ENCODE results near the gene FGF1. TPM values are rescaled to one million over a fixed set of nuclear protein-coding genes. Genes with fewer than 3 reads are reported as not detected.
A peak's percentile ranks its signal among the peaks of the same experiment; 100 is the strongest.

The FGF1 gene
- total RNA-seq, 1 donor from 2014 or later = not detected

- Mint-ChIP-seq H3K27me3 (ENCODE audit: insufficient read depth, low read depth) (peaks cover 3% of the 10 kb centered on the region), H3K9me3 (no peaks in the 10 kb centered on the region), H3K27ac (no peak overlapping the region), H3K4me3 (no peak overlapping the region), H3K4me1 (peaks cover 25% of the 10 kb centered on the region), H3K36me3 (no peaks in the 10 kb centered on the region)
- H3F3A ChIP-seq (ENCODE audit: low read depth) = peaks cover 5% of the 10 kb centered on the region
- no peaks in the 10 kb centered on the region for H3K27me3 ChIP-seq
- no peaks in the 10 kb centered on the region for H3K9me3 ChIP-seq (ENCODE audit: low read depth)
- H2AFZ ChIP-seq (replicated peaks) = peak overlapping the region; percentile 60
- H3K4me3 ChIP-seq = no peak overlapping the region
- no peak for TF ChIP-seq EZH2phosphoT487 (IDR thresholded peaks at IDR 0.05)
- TF ChIP-seq EZH2 (IDR thresholded peaks at IDR 0.05) = no peak
- TF ChIP-seq CTCF (IDR thresholded peaks at IDR 0.05) = peak; percentile 56
- H3K27ac ChIP-seq = no peak overlapping the region
- no peaks in the 10 kb centered on the region for H3K79me2 ChIP-seq (ENCODE audit: low read depth)
- H3K9ac ChIP-seq = no peak overlapping the region
- H3K4me1 ChIP-seq = peaks cover 4% of the 10 kb centered on the region
- H3K4me2 ChIP-seq = no peak overlapping the region
- H4K20me1 ChIP-seq (ENCODE audit: low read depth) = no peaks in the 10 kb centered on the region
- peak; percentile 52 for DNase-seq (ENCODE audit: low spot score)
- H3K36me3 ChIP-seq = no peaks in the 10 kb centered on the region
Observed at GRCh38 chr5:142717582-142718215, 31.8 kb upstream of the FGF1 start.

GRCh38 chr5:142716963-142717362, 31.1 kb upstream of the FGF1 start:
- H3K27ac Mint-ChIP-seq = no peak overlapping the region
- peak; percentile 79 for DNase-seq (ENCODE audit: low spot score)
- no peaks in the 10 kb centered on the region for H3K9me3 ChIP-seq (ENCODE audit: low read depth)
- H2AFZ ChIP-seq (replicated peaks) = peak overlapping the region; percentile 60
- no peak overlapping the region for H3K9ac ChIP-seq
- H3K4me3 ChIP-seq = no peak overlapping the region
- H4K20me1 ChIP-seq (ENCODE audit: low read depth) = no peaks in the 10 kb centered on the region
- H3K27ac ChIP-seq = no peak overlapping the region
- no peaks in the 10 kb centered on the region for H3K9me3 Mint-ChIP-seq
- H3K36me3 ChIP-seq = no peaks in the 10 kb centered on the region
- no peaks in the 10 kb centered on the region for H3K36me3 Mint-ChIP-seq
- H3K27me3 ChIP-seq = no peaks in the 10 kb centered on the region
- no peak overlapping the region for H3K4me2 ChIP-seq
- TF ChIP-seq CTCF (IDR thresholded peaks at IDR 0.05) (peak; percentile 64), EZH2 (IDR thresholded peaks at IDR 0.05) (no peak), EZH2phosphoT487 (IDR thresholded peaks at IDR 0.05) (no peak)
- H3F3A ChIP-seq (ENCODE audit: low read depth) = peaks cover 5% of the 10 kb centered on the region
- H3K4me1 ChIP-seq = peaks cover 4% of the 10 kb centered on the region
- H3K79me2 ChIP-seq (ENCODE audit: low read depth) = no peaks in the 10 kb centered on the region
- peaks cover 23% of the 10 kb centered on the region for H3K4me1 Mint-ChIP-seq
- peaks cover 3% of the 10 kb centered on the region for H3K27me3 Mint-ChIP-seq (ENCODE audit: insufficient read depth, low read depth)
- H3K4me3 Mint-ChIP-seq = no peak overlapping the region

- peaks cover 4% of the 10 kb centered on the region for H3K4me1 ChIP-seq
- no peak overlapping the region for H3K27ac Mint-ChIP-seq
Observed at GRCh38 chr5:142715291-142715690, 29.4 kb upstream of the FGF1 start.

More at GRCh38 chr5:142715291-142715690, 29.4 kb upstream of the FGF1 start:
- H3K36me3 ChIP-seq = no peaks in the 10 kb centered on the region
- H3K79me2 ChIP-seq (ENCODE audit: low read depth) = no peaks in the 10 kb centered on the region
- H4K20me1 ChIP-seq (ENCODE audit: low read depth) = no peaks in the 10 kb centered on the region
- Mint-ChIP-seq H3K4me1 (peaks cover 22% of the 10 kb centered on the region), H3K27me3 (ENCODE audit: insufficient read depth, low read depth) (peaks cover 3% of the 10 kb centered on the region), H3K4me3 (no peak overlapping the region), H3K9me3 (no peaks in the 10 kb centered on the region), H3K36me3 (no peaks in the 10 kb centered on the region)
- H3K9ac ChIP-seq = no peak overlapping the region
- DNase-seq (ENCODE audit: low spot score) = no peak
- H3K27me3 ChIP-seq = no peaks in the 10 kb centered on the region
- no peak overlapping the region for H3K4me2 ChIP-seq
- peaks cover 5% of the 10 kb centered on the region for H3F3A ChIP-seq (ENCODE audit: low read depth)
- no peak overlapping the region for H3K27ac ChIP-seq
- H3K9me3 ChIP-seq (ENCODE audit: low read depth) = no peaks in the 10 kb centered on the region
- no peak overlapping the region for H2AFZ ChIP-seq (replicated peaks)
- no peak for TF ChIP-seq EZH2phosphoT487 (IDR thresholded peaks at IDR 0.05)
- no peak for TF ChIP-seq CTCF (IDR thresholded peaks at IDR 0.05)
- no peak for TF ChIP-seq EZH2 (IDR thresholded peaks at IDR 0.05)
- H3K4me3 ChIP-seq = no peak overlapping the region
